Transverse colon (tissue), 4 donors: ENCODE measurements around the gene OXER1. TPM values are rescaled to one million over a fixed set of nuclear protein-coding genes. Genes with fewer than 3 reads are reported as not detected.

Experiments used
- DNase-seq: peaks from one replicate; pipeline ENCODE4 v3.0.0-alpha.2; 2019
- H3K27ac ChIP-seq, 4 donors: fragments of 200-600 bp; sonication (generic); 2 replicates each; pipeline ENCODE4 v1.5.1; 2016 to 2018; ENCODE audit warnings: inconsistent platforms in 4 of 4
- H3K27me3 ChIP-seq: fragments of 200-600 bp; sonication (generic); 2 replicates; pipeline ENCODE4 v1.5.1; 2017; ENCODE audit warnings: inconsistent platforms
- H3K36me3 ChIP-seq, 4 donors: fragments of 200-600 bp; sonication (generic); 2 replicates each; pipeline ENCODE4 v1.5.1; 2017 to 2019; ENCODE audit warnings: inconsistent platforms in 4 of 4
- H3K4me1 ChIP-seq, 4 donors: fragments of 200-600 bp; sonication (generic); 2 replicates each; pipeline ENCODE4 v1.5.1; 2017 to 2020; ENCODE audit warnings: inconsistent platforms in 4 of 4
- H3K4me3 ChIP-seq, 4 donors: fragments of 200-600 bp; sonication (generic); 1 replicate in 1 of 4; 2 replicates in 3 of 4; pipeline versions ENCODE4 v1.5.1 to v1.6.1; 2017 to 2019; ENCODE audit warnings: inconsistent platforms in 4 of 4
- H3K9me3 ChIP-seq, 2 donors: fragments of 200-600 bp; sonication (generic); 2 replicates each; pipeline ENCODE4 v1.5.1; 2017 to 2019; ENCODE audit warnings: inconsistent platforms in 2 of 2
- EP300 ChIP-seq: sonication (generic); formaldehyde crosslinking; IDR thresholded peaks from one replicate; pipeline ENCODE4 v1.6.1; 2017; ENCODE audit warnings: antibody characterized with exemption, low read depth
- POLR2A ChIP-seq: fragments of 450-650 bp; IDR thresholded peaks from one replicate; pipeline ENCODE4 v1.6.1; 2016; ENCODE audit warnings: antibody characterized with exemption, mild to moderate bottlenecking, moderate library complexity
- POLR2AphosphoS5 ChIP-seq, 3 donors: sonication (generic); formaldehyde crosslinking; IDR thresholded peaks; one replicate each; pipeline ENCODE4 v1.6.1; 2016; ENCODE audit warnings: antibody characterized with exemption in 3 of 3
- WGBS, 2 donors: methylation state at CpG; one replicate each; pipeline ENCODE4 v1.1.5; 2018; ENCODE audit warnings: low coverage in 1 of 2; 5-methylcytosine and 5-hydroxymethylcytosine counted together
- in situ Hi-C, 4 donors: fragments of 200-750 bp; cut with MboI; loops; one replicate each; pipeline versions ENCODE4 v1.15.0 to v1.15.1; 2017; ENCODE audit warnings: low sequenced_read_pairs in 3 of 4, low pct_ligation_motif_present in 1 of 4, low pct_unique_long_range_greater_than_20kb in 1 of 4
- intact Hi-C: fragments of 100-400 bp; cut with DNase I; formaldehyde crosslinking; loops from one replicate; pipeline ENCODE4 v1.15.1; 2023; ENCODE audit warnings: low total_unique reads
- total RNA-seq, 4 donors: library from RNA; depleted of rRNA; stranded (reverse); fragments of >200 nt; gene quantifications; one replicate each; pipeline ENCODE4 v1.1.0, GENCODE V29; 2016
- TF ChIP-seq, protein P1 (sequence below), 5 experiments: fragments of 200-600 bp in 3 of 5; fragments of 450-650 bp in 2 of 5; sonication (generic) in 3 of 5; IDR thresholded peaks; 1 replicate in 2 of 5; 2 replicates in 3 of 5; pipeline ENCODE4 v1.5.1; 2016 to 2017; ENCODE audit warnings: antibody characterized with exemption in 5 of 5, inconsistent platforms in 3 of 5, mild to moderate bottlenecking in 2 of 5, moderate library complexity in 1 of 5

OXER1 gene
- total RNA-seq, 4 donors from 2014 or later = 0.48 to 6.4 (median 4.9) TPM; not detected in 1

DNA sequence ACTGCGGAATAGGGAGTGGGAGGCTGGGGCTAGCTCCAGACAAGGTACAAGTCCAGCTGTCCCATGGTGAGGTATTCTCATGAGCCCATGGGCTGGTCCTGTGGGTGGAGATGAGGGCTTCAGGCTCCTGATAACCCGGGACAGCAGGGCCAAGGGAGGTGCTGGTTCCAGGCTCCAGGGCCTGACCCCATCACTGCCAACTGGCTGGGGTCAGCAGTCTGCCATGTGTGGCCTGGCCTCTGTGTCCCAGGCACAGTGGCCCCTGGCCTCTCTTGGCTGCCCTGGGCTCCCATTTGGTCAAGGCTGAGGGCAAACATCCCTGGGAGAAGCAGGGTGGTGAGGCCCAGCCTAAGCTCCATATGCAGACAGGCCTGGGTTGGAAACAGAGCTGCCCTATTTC lies 966 bp upstream of the OXER1 start:
- DNase-seq = no peak
- Histone ChIP-seq H3K27me3 (no peaks in the 10 kb centered on the region), H3K27ac (no peak overlapping the region), H3K36me3 (no peaks in the 10 kb centered on the region), H3K4me1 (no peaks in the 10 kb centered on the region), H3K9me3 (no peaks in the 10 kb centered on the region), H3K4me3 (no peak overlapping the region)
- TF ChIP-seq EP300 (no peak), POLR2A (no peak), POLR2AphosphoS5 (IDR thresholded peaks at IDR 0.05) (no peak)
- TF ChIP-seq, protein P1, sequence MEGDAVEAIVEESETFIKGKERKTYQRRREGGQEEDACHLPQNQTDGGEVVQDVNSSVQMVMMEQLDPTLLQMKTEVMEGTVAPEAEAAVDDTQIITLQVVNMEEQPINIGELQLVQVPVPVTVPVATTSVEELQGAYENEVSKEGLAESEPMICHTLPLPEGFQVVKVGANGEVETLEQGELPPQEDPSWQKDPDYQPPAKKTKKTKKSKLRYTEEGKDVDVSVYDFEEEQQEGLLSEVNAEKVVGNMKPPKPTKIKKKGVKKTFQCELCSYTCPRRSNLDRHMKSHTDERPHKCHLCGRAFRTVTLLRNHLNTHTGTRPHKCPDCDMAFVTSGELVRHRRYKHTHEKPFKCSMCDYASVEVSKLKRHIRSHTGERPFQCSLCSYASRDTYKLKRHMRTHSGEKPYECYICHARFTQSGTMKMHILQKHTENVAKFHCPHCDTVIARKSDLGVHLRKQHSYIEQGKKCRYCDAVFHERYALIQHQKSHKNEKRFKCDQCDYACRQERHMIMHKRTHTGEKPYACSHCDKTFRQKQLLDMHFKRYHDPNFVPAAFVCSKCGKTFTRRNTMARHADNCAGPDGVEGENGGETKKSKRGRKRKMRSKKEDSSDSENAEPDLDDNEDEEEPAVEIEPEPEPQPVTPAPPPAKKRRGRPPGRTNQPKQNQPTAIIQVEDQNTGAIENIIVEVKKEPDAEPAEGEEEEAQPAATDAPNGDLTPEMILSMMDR (IDR thresholded peaks at IDR 0.05) = no peak
- intact Hi-C loops (no loop called here), in situ Hi-C loops (no loop called here)
- WGBS, 2 donors = 90% methylated on average over 2 of the region's 2 CpGs; no CpG with 5 or more reads in 1 of the 2 donors

DNA sequence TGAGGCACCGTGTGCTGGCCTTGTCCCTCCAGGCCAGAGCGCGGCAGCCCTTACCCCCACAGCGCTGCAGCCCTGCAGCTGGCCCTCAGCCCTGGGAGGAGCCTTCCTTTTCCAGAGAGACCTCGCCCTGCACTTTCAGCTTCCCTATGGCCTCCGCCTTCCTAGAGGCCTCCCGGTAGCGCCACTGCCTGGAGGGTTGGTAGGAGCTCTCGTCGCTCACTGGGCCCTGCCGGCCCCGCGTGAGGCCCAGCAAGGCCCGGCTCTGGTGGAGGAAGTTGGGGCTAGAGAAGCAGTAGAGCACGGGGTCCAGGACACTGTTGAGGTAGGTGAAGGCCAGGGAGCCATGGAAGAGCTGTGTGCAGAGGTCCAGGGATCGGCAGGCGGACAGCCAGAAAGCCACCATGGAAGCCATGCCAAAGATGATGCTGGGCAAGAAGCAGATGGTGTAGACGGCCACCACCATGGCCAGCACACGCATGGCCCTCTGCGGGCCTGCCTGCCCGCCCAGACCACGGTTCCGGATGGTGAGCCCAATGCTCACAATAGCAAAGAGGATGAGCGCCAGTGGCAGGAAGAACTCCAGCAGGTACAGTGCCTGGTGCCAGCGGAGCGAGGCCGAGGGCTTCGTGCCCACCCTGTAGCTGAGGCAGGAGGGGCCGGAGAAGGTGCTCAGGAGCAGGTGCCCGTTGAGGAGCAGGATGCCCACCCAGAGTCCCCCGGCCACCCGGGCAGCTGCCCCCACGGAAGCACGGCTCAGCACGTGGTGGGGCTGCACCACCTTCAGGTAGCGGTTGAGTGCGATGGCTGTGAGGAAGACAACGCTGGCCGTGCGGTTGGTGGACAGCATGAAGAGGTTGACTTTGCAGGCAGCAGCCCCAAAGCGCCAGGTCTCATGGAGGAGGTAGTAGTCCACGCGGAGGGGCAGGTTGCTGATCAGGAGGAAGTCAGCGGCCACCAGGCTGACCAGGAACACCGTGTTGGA lies 821 bp downstream of the OXER1 start:
- 89 to 96% methylated on average over 4 to 45 of the region's 45 CpGs for WGBS, 2 donors
- intact Hi-C loops (no loop called here), in situ Hi-C loops (no loop called here)
- Histone ChIP-seq H3K4me3 (no peak overlapping the region), H3K27ac (no peak overlapping the region), H3K4me1 (no peaks in the 10 kb centered on the region), H3K9me3 (no peaks in the 10 kb centered on the region), H3K27me3 (no peaks in the 10 kb centered on the region), H3K36me3 (no peaks in the 10 kb centered on the region)
- no peak for DNase-seq
- TF ChIP-seq, protein P1 (IDR thresholded peaks at IDR 0.05) = no peak
- TF ChIP-seq POLR2A = no peak
- no peak for TF ChIP-seq EP300
- TF ChIP-seq POLR2AphosphoS5 (IDR thresholded peaks at IDR 0.05) = no peak

DNA sequence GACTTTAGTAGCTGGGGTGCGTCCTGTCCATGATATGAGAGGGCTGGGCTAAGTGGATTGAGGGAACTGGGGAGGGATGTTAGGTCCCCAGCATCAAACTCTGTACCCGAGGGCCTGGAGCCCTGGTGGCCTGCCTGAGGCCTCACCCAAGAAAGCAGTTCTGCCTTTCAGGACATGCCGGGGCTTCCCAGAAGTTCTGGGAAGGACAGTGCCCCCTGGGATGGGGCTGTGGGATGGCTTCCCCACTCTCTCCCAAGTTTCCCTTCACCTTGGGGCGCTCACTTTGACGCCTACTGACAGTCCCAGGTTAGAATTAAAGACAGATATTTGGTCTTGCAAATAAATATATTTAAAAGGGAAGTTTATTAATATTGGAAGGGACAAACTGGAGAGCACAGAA lies 1.8 kb downstream of the OXER1 start:
- intact Hi-C loops = no loop called here
- Histone ChIP-seq H3K9me3 (no peaks in the 10 kb centered on the region), H3K27me3 (no peaks in the 10 kb centered on the region), H3K27ac (no peak overlapping the region), H3K4me3 (no peak overlapping the region), H3K4me1 (no peaks in the 10 kb centered on the region), H3K36me3 (no peaks in the 10 kb centered on the region)
- WGBS, 2 donors = 87 to 96% methylated on average over 3 to 5 of the region's 5 CpGs
- in situ Hi-C loops = no loop called here
- DNase-seq = no peak
- TF ChIP-seq POLR2AphosphoS5 (IDR thresholded peaks at IDR 0.05) (no peak), EP300 (no peak), POLR2A (no peak)
- TF ChIP-seq, protein P1 (IDR thresholded peaks at IDR 0.05) = no peak

DNA sequence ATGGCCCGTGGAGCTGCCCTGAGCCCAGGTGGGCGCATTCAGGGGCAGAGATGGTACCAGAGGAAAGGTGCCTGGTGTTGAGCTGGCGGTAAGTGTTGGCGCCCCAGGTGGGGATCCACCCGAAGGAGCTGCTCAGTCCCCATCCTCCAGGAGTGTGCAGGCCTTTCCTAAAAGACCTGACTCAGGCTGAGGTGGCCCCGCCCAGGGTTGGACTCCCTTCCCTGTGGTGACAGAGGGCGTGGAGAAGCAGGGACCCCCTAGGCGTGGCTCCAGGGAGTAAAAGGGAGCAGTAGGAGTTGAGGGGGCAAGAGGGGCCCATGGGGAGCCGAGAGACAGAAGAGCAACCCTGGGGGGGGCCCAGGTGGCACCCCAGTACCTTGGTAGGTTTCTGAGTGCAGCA lies 2.4 kb downstream of the OXER1 start:
- 92% methylated on average over 9 of the region's 9 CpGs; no CpG with 5 or more reads in 1 of the 2 donors for WGBS, 2 donors
- H3K27me3 ChIP-seq = no peaks in the 10 kb centered on the region
- H3K9me3 ChIP-seq = no peaks in the 10 kb centered on the region
- in situ Hi-C loops (no loop called here), intact Hi-C loops (no loop called here)
- DNase-seq = no peak
- TF ChIP-seq, protein P1 (IDR thresholded peaks at IDR 0.05) = no peak
- TF ChIP-seq POLR2A (no peak), POLR2AphosphoS5 (IDR thresholded peaks at IDR 0.05) (no peak), EP300 (no peak)
- no peaks in the 10 kb centered on the region for H3K4me1 ChIP-seq
- H3K36me3 ChIP-seq = no peaks in the 10 kb centered on the region
- H3K27ac ChIP-seq = no peak overlapping the region
- no peak overlapping the region for H3K4me3 ChIP-seq
